Fibroblast of skin of back (primary cell): ENCODE data around the gene KRI1.
A peak's percentile ranks its signal among the peaks of the same experiment; 100 is the strongest.

Experiments
- DNase-seq: peaks from one replicate; pipeline ENCODE4 v3.0.0-alpha.2; 2013

The KRI1 gene

GRCh38 chr19:10517760-10518443 lies 47.9 kb downstream of the KRI1 start:
- DNase-seq: no peak

- no peak for DNase-seq
Observed at GRCh38 chr19:10517361-10517759, 48.5 kb downstream of the KRI1 start, which contains the start of gene S1PR5. S1PR5 (minus strand) TSS chr19:10517447; CDS start chr19:10515011, 2,436 bp downstream.

GRCh38 chr19:10516671-10517286 lies 49.0 kb downstream of the KRI1 start:
- DNase-seq: no peak

- no peak for DNase-seq
Observed at GRCh38 chr19:10516064-10516385, 49.8 kb downstream of the KRI1 start.

- DNase-seq: no peak
Observed at GRCh38 chr19:10514211-10515145, 51.3 kb downstream of the KRI1 start.

- DNase-seq: no peak
Observed at GRCh38 chr19:10513223-10513622, 52.6 kb downstream of the KRI1 start.

GRCh38 chr19:10510301-10510802 lies 55.5 kb downstream of the KRI1 start:
- DNase-seq: no peak

- DNase-seq: no peak
Observed at GRCh38 chr19:10508707-10509106, 57.1 kb downstream of the KRI1 start.

GRCh38 chr19:10508036-10508435 lies 57.8 kb downstream of the KRI1 start:
- no peak for DNase-seq

GRCh38 chr19:10505583-10506229 lies 60.1 kb downstream of the KRI1 start:
- DNase-seq: peak; percentile 58
